Measurements from ENCODE around the gene SLC6A19. TPM values are rescaled to one million over a fixed set of nuclear protein-coding genes. Genes with fewer than 3 reads are reported as not detected.

SLC6A19 gene
- total RNA-seq, 1 experiment from 2014 or later: 0.04 TPM

DNA sequence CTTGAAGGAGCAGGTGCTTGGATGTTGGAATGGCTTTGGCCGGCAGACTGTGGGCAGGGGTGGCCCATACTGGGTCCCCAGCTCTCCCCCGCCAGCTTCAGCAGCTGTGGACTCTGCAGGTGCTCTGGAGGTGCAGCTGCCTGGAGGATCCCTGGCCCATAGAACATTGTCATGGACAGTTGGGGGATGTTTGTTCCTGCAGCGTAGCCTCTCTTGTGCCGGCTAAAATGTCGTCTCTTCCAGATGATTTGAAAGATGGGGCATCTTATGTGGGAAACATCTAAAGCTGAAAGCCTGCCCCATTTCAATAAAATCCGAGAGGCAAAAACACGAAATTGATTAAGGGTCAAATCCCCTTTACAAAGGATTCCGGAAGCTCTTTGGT is 13.5 kb upstream of the SLC6A19 start:
- no peaks in the 10 kb centered on the region for H3K9me3 Mint-ChIP-seq
- ChIA-PET POLR2A (no interaction called here), CTCF (no interaction called here)
- H3K4me1 Mint-ChIP-seq: 0 out of 2 replicates have a peak, but pooled peaks cover 4% of the 10 kb centered on the region
- no peak overlapping the region for H3K4me3 Mint-ChIP-seq
- no peaks in the 10 kb centered on the region for H3K36me3 Mint-ChIP-seq
- H3K27ac Mint-ChIP-seq: no peak overlapping the region
- H3K27me3 Mint-ChIP-seq (ENCODE audit: low read depth): peaks cover 2% of the 10 kb centered on the region; the same call in 1 of the 2 replicates
- ATAC-seq (no peak), DNase-seq (ENCODE audit: low spot score) (no peak)
- TF ChIP-seq ZNF281 (CRISPR knock-in tag; IDR thresholded peaks at IDR 0.05) (no peak), NFE2L1 (CRISPR knock-in tag; IDR thresholded peaks at IDR 0.05) (no peak), ZNF416 (CRISPR knock-in tag; IDR thresholded peaks at IDR 0.05) (no peak), ZNF671 (CRISPR knock-in tag; IDR thresholded peaks at IDR 0.05) (no peak), FOXK1 (CRISPR knock-in tag; IDR thresholded peaks at IDR 0.05) (no peak), CREB1 (CRISPR knock-in tag; IDR thresholded peaks at IDR 0.05) (no peak), GRHL2 (CRISPR knock-in tag; IDR thresholded peaks at IDR 0.05; ENCODE audit: insufficient replicate concordance, severe bottlenecking) (no peak), GTF2I (CRISPR knock-in tag; conservative IDR thresholded peaks at IDR 0.05) (no peak)

DNA sequence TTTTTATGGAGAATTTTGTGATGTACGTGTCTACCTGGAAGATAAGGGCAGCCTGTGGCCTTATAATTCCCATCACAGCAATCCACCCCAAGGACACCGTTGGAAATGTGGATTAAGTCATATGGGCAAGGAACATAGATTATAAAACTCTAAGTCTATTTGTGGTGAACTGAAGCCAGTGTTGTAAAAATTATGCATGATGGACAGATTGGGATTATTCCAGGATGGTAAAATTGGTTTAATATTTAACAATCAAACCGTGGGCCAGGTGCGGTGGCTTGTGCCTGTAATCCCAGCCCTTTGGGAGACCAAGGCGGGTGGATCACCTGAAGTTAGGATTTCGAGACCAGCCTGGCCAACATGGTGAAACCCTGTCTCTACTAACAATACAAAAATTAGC is 12.9 kb upstream of the SLC6A19 start:
- CTCF ChIA-PET: no interaction called here

More for the DNA sequence above, 12.9 kb upstream of the SLC6A19 start:
- no peak overlapping the region for H3K27ac Mint-ChIP-seq
- ATAC-seq: no peak
- TF ChIP-seq NFE2L1 (CRISPR knock-in tag; IDR thresholded peaks at IDR 0.05): no peak
- no peak for TF ChIP-seq ZNF281 (CRISPR knock-in tag; IDR thresholded peaks at IDR 0.05)
- no peak for TF ChIP-seq TCF7 (CRISPR knock-in tag; IDR thresholded peaks at IDR 0.05; ENCODE audit: low read depth)
- TF ChIP-seq RELA (CRISPR knock-in tag; IDR thresholded peaks at IDR 0.05; ENCODE audit: borderline replicate concordance): no peak
- no peak for TF ChIP-seq ZNF423 (CRISPR knock-in tag; IDR thresholded peaks at IDR 0.05)
- TF ChIP-seq KAT7 (CRISPR knock-in tag; IDR thresholded peaks at IDR 0.05; ENCODE audit: borderline replicate concordance): no peak
- TF ChIP-seq ZNF263 (CRISPR knock-in tag; IDR thresholded peaks at IDR 0.05; ENCODE audit: low read depth): no peak
- no peak for TF ChIP-seq RORB (CRISPR knock-in tag; IDR thresholded peaks at IDR 0.05)
- no peak for TF ChIP-seq MYBL2 (CRISPR knock-in tag; IDR thresholded peaks at IDR 0.05)
- TF ChIP-seq STAT6 (CRISPR knock-in tag; conservative IDR thresholded peaks at IDR 0.05; ENCODE audit: low read depth): no peak
- TF ChIP-seq, protein P1, sequence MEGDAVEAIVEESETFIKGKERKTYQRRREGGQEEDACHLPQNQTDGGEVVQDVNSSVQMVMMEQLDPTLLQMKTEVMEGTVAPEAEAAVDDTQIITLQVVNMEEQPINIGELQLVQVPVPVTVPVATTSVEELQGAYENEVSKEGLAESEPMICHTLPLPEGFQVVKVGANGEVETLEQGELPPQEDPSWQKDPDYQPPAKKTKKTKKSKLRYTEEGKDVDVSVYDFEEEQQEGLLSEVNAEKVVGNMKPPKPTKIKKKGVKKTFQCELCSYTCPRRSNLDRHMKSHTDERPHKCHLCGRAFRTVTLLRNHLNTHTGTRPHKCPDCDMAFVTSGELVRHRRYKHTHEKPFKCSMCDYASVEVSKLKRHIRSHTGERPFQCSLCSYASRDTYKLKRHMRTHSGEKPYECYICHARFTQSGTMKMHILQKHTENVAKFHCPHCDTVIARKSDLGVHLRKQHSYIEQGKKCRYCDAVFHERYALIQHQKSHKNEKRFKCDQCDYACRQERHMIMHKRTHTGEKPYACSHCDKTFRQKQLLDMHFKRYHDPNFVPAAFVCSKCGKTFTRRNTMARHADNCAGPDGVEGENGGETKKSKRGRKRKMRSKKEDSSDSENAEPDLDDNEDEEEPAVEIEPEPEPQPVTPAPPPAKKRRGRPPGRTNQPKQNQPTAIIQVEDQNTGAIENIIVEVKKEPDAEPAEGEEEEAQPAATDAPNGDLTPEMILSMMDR (IDR thresholded peaks at IDR 0.05): no peak
- TF ChIP-seq ESRRA (CRISPR knock-in tag; IDR thresholded peaks at IDR 0.05; ENCODE audit: borderline replicate concordance): no peak
- TF ChIP-seq, protein P2, sequence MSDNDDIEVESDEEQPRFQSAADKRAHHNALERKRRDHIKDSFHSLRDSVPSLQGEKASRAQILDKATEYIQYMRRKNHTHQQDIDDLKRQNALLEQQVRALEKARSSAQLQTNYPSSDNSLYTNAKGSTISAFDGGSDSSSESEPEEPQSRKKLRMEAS (CRISPR knock-in tag; IDR thresholded peaks at IDR 0.05): no peak
- TF ChIP-seq OVOL2 (CRISPR knock-in tag; IDR thresholded peaks at IDR 0.05; ENCODE audit: borderline replicate concordance): no peak
- POLR2A ChIA-PET: no interaction called here
- no peaks in the 10 kb centered on the region for H3K9me3 Mint-ChIP-seq
- H3K4me1 Mint-ChIP-seq: 0 out of 2 replicates have a peak, but pooled peaks cover 4% of the 10 kb centered on the region
- no peak for DNase-seq (ENCODE audit: low spot score)
- H3K36me3 Mint-ChIP-seq: no peaks in the 10 kb centered on the region
- no peak overlapping the region for H3K4me3 Mint-ChIP-seq
- peaks cover 2% of the 10 kb centered on the region; the same call in 1 of the 2 replicates for H3K27me3 Mint-ChIP-seq (ENCODE audit: low read depth)
